Esophagus squamous epithelium (tissue), 5 donors: ENCODE measurements around the gene KIRREL1. TPM values are rescaled to one million over a fixed set of nuclear protein-coding genes. Genes with fewer than 3 reads are reported as not detected.
A peak's percentile ranks its signal among the peaks of the same experiment; 100 is the strongest.

ENCODE experiments used
- DNase-seq: peaks from one replicate; lab custom pipeline; 2025; lab: John Stamatoyannopoulos, UW
- H3K27ac ChIP-seq, 4 donors: fragments of 200-600 bp; sonication (generic); one replicate each; pipeline ENCODE4 v1.5.1; 2016 to 2019; ENCODE audit warnings: mild to moderate bottlenecking in 1 of 4
- H3K27me3 ChIP-seq, 4 donors: fragments of 200-600 bp; sonication (generic); 1 replicate in 3 of 4; 2 replicates in 1 of 4; pipeline versions ENCODE4 v1.5.1 to v1.6.0; 2017 to 2021; ENCODE audit warnings: antibody characterized with exemption in 1 of 4
- H3K36me3 ChIP-seq, 3 donors: fragments of 200-600 bp; sonication (generic); one replicate each; pipeline ENCODE4 v1.5.1; 2016 to 2019
- H3K4me1 ChIP-seq, 3 donors: fragments of 200-600 bp; sonication (generic); one replicate each; pipeline ENCODE4 v1.5.1; 2017 to 2019
- H3K4me3 ChIP-seq, 4 donors: fragments of 200-600 bp; sonication (generic); 1 replicate in 3 of 4; 2 replicates in 1 of 4; pipeline ENCODE4 v1.5.1; 2016 to 2019; ENCODE audit warnings: mild to moderate bottlenecking in 2 of 4, moderate library complexity in 1 of 4
- H3K9me3 ChIP-seq, 3 donors: fragments of 200-600 bp; sonication (generic); one replicate each; pipeline ENCODE4 v1.5.1; 2016 to 2019
- CTCF ChIP-seq, 6 experiments: fragments of 450-650 bp in 4 of 6; fragments of 200-600 bp in 2 of 6; sonication (generic) in 2 of 6; IDR thresholded peaks; one replicate each; pipeline ENCODE4 v1.5.1; 2016 to 2019; ENCODE audit warnings: antibody characterized with exemption in 6 of 6, mild to moderate bottlenecking in 4 of 6, moderate library complexity in 4 of 6
- POLR2A ChIP-seq, 4 donors: fragments of 450-650 bp; IDR thresholded peaks; one replicate each; pipeline ENCODE4 v1.6.1; 2017; ENCODE audit warnings: antibody characterized with exemption in 4 of 4, mild to moderate bottlenecking in 4 of 4, moderate library complexity in 3 of 4
- WGBS, 2 donors: methylation state at CpG; one replicate each; pipeline ENCODE4 v1.1.5; 2018; 5-methylcytosine and 5-hydroxymethylcytosine counted together
- intact Hi-C: fragments of 100-400 bp; cut with DNase I; formaldehyde crosslinking; loops from one replicate; pipeline ENCODE4 v1.15.0; 2022
- total RNA-seq, 4 donors: library from RNA; depleted of rRNA; stranded (reverse); fragments of >200 nt; gene quantifications; one replicate each; pipeline ENCODE4 v1.1.0, GENCODE V29; 2016
- donor health status: DM: yes; HTN: yes; CAD: no.

The KIRREL1 gene
- total RNA-seq, 4 donors from 2014 or later = 3.6 to 18.9 (median 15.2) TPM

- TF ChIP-seq POLR2A (IDR thresholded peaks at IDR 0.05) (no peak), CTCF (IDR thresholded peaks at IDR 0.05) (no peak)
- Histone ChIP-seq H3K27ac (no peak overlapping the region), H3K4me3 (no peak overlapping the region), H3K4me1 (peaks cover 0 to 61% (median 10%) of the 10 kb centered on the region in 3 donors), H3K27me3 (no peaks in the 10 kb centered on the region), H3K9me3 (no peaks in the 10 kb centered on the region), H3K36me3 (no peaks in the 10 kb centered on the region)
- intact Hi-C loops = no loop called here
- DNase-seq = no peak
- 56 to 78% methylated on average over 4 to 5 of the region's 5 CpGs for WGBS, 2 donors
These were observed 63.1 kb downstream of the KIRREL1 start for GRCh38 chr1:158056498-158056897.

- H3K27me3 ChIP-seq = no peaks in the 10 kb centered on the region
- peaks cover 0 to 57% (median 9%) of the 10 kb centered on the region in 3 donors for H3K4me1 ChIP-seq
- H3K9me3 ChIP-seq = no peaks in the 10 kb centered on the region
- no peak for TF ChIP-seq POLR2A (IDR thresholded peaks at IDR 0.05)
- no peak for TF ChIP-seq CTCF (IDR thresholded peaks at IDR 0.05)
- no peak for DNase-seq
- no peaks in the 10 kb centered on the region for H3K36me3 ChIP-seq
- no peak overlapping the region for H3K4me3 ChIP-seq
- 69 to 76% methylated on average over 8 to 9 of the region's 10 CpGs for WGBS, 2 donors
- intact Hi-C loops = no loop called here
- H3K27ac ChIP-seq = no peak overlapping the region
These were observed 65.0 kb downstream of the KIRREL1 start for GRCh38 chr1:158058237-158058985.

- Histone ChIP-seq H3K4me1 (peaks cover 0 to 45% (median 7%) of the 10 kb centered on the region in 3 donors), H3K36me3 (no peaks in the 10 kb centered on the region), H3K4me3 (no peak overlapping the region), H3K27ac (no peak overlapping the region), H3K27me3 (no peaks in the 10 kb centered on the region), H3K9me3 (no peaks in the 10 kb centered on the region)
- no peak for TF ChIP-seq CTCF (IDR thresholded peaks at IDR 0.05)
- no peak for DNase-seq
- WGBS, 2 donors = 46 to 55% methylated on average over 4 of the region's 4 CpGs
- intact Hi-C loops = no loop called here
These were observed 66.5 kb downstream of the KIRREL1 start for GRCh38 chr1:158059984-158060383.

GRCh38 chr1:158062174-158062573, 68.7 kb downstream of the KIRREL1 start:
- intact Hi-C loops = no loop called here
- no peaks in the 10 kb centered on the region for H3K27me3 ChIP-seq
- no peak overlapping the region for H3K27ac ChIP-seq
- no peak for TF ChIP-seq POLR2A (IDR thresholded peaks at IDR 0.05)
- 88 to 96% methylated on average over 7 of the region's 7 CpGs for WGBS, 2 donors
- H3K4me3 ChIP-seq = no peak overlapping the region
- H3K4me1 ChIP-seq = peaks cover 0 to 37% (median under 1%) of the 10 kb centered on the region in 3 donors
- DNase-seq = no peak
- H3K9me3 ChIP-seq = no peaks in the 10 kb centered on the region
- no peaks in the 10 kb centered on the region for H3K36me3 ChIP-seq

- no peak for DNase-seq
- WGBS, 2 donors = 47 to 53% methylated on average over 5 to 6 of the region's 6 CpGs
- Histone ChIP-seq H3K9me3 (no peaks in the 10 kb centered on the region), H3K36me3 (no peaks in the 10 kb centered on the region), H3K27ac (peak overlapping the region in 1 of 4 donors; percentile 2), H3K27me3 (no peaks in the 10 kb centered on the region), H3K4me1 (peaks cover 0 to 67% (median 29%) of the 10 kb centered on the region in 3 donors), H3K4me3 (no peak overlapping the region)
- TF ChIP-seq CTCF (IDR thresholded peaks at IDR 0.05) (no peak), POLR2A (IDR thresholded peaks at IDR 0.05) (no peak)
- intact Hi-C loops = no loop called here
These were observed 74.2 kb downstream of the KIRREL1 start for GRCh38 chr1:158067662-158068061.
